GM15510 (cell line): Measurements from ENCODE around the gene SNX27.

Source experiments
- POLR2A ChIP-seq: IDR thresholded peaks from 3 replicates; pipeline ENCODE4 v1.6.1; 2011; ENCODE audit warnings: borderline replicate concordance; ENCODE audit not compliant: insufficient read length; ENCODE audit errors: extremely low read depth

The SNX27 gene

DNA sequence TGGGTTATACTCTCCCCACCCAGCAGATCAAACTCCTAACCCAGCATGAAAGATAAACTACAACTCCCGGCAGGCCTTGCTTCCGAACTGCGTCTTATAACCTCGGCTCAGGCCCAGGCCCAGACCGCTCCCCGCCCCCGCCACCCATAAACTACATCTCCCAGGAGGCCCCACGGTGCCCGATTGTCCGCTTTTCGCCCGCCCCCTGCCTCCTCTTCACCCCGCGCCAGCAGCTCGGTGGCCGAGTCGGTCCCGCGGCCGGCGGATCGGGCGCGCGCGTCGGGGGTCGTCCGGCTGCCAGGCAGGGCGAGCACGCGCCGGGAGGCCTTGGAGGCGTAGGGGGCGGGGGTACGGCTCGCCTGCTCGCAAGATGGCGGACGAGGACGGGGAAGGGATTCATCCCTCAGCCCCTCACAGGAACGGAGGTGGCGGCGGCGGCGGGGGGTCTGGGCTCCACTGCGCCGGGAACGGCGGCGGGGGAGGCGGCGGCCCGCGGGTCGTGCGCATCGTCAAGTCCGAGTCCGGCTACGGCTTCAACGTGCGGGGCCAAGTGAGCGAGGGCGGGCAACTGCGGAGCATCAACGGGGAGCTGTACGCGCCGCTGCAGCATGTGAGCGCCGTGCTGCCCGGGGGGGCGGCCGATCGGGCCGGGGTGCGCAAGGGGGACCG, at the start of gene SNX27:
SNX27 (plus strand) TSS at position 219 of the 669 bp plus-strand sequence; CDS start at position 371, 152 bp downstream.
- peak; percentile 74 for TF ChIP-seq POLR2A

DNA sequence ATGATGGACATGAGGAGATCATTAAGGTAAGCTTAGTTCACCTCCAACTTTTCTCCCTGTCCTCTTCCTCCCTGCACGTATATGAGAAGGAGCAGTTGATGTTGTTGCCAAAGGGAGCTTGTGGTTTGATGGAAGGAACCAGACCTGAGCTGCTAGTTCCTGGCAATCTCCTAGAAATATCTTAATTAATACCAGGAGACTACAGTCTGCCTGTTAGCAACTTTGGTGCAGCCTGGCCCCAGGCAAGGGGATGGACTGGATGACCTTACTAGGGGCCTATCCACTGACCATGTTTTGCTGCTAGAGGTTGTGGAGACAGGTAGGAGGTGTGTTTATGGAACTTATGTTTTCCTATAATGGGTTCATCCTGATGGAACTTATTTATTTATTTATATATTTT, 49.2 kb upstream of the SNX27 start:
- TF ChIP-seq POLR2A, result no peak

DNA sequence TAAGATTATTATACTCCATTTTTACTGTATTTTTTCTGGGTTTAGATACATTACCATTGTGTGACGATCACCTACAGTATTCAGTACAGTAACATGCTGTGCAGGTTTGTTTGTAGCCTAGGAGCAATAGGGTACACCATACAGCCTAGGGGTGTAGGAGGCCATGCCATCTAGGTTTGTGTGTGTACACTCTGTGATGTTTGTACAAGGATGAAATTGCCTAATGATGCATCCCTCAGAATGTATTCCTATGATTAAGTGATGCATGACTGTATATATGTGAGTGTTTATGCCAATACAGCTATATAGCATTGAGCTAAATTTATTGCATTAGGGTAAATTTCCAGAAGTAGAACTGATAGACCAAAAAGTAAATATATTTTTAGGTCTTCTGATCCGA, 48.5 kb upstream of the SNX27 start:
- TF ChIP-seq POLR2A, result no peak

DNA sequence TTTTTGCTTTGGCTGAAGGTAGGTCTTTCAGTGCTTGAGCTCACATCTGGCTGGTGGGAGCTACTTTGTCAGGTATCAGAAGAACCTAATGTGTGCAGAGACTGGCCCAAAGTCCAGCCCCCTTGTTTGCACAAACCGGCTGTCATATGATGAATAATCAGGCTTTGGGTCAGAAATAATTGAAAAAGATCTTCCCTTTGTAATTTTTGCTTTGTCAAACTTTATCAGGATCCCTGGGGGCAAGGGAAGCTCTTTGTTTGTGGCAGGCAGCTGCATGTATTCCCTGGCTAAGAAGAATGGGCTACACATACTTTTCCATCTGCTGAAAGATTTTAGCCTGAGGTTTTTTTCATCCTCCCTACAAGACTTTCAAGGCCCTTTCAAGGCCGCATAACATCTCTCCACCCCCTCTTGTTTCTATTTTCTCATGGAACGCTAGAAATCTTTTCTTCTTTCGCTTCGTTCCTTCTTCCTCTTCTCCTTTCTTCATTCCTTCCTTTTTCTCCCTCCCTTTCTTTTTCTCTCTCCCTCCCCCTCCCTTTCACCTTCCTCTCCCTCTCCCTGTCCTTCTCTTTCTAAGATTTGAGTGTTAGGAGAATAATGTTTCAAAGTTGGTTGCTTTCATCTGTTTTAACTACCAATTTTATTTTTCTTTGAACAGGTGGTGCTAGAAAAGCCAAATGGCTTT, 46.2 kb upstream of the SNX27 start:
- TF ChIP-seq POLR2A, result no peak

DNA sequence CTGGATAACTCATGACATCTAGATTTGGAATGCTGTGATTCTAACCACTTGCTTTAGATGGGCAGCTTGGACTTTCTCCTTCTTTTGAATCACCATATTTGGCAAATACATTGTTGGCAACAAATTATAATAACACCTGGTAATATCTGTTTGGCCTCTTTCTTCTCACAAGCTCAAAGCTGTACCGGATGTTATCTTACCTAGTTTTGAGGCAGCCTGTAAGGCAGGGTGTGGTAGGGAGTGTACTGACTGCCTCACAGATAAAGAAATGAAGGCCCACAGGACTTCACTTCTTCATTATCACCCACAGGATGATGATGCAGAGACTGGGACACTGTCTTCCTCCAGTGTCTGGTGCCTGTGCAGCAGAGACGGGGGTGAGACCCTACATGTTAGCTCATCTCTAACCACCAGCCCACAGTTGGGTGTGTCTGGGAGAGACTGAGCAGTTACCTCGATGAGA, 43.2 kb upstream of the SNX27 start:
- no peak for TF ChIP-seq POLR2A

DNA sequence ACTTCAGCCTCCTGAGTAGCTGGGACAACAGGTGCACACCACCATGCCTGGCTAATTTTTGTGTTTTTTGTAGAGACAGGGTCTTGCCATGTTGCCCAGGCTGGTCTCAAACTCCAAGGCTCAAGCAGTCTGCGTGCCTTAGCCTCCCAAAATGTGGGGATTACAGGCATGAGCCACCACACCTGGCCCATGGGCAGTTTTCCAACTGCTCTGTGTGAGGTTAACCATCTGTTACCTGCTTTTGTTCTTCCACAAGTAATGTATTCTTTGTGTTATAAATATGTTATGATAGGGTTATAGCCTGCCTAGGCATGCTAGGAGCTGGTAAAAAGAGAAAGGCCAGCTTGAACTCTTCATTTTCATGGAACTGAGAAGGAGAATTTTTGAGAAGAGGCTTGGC, 41.0 kb upstream of the SNX27 start:
- no peak for TF ChIP-seq POLR2A

DNA sequence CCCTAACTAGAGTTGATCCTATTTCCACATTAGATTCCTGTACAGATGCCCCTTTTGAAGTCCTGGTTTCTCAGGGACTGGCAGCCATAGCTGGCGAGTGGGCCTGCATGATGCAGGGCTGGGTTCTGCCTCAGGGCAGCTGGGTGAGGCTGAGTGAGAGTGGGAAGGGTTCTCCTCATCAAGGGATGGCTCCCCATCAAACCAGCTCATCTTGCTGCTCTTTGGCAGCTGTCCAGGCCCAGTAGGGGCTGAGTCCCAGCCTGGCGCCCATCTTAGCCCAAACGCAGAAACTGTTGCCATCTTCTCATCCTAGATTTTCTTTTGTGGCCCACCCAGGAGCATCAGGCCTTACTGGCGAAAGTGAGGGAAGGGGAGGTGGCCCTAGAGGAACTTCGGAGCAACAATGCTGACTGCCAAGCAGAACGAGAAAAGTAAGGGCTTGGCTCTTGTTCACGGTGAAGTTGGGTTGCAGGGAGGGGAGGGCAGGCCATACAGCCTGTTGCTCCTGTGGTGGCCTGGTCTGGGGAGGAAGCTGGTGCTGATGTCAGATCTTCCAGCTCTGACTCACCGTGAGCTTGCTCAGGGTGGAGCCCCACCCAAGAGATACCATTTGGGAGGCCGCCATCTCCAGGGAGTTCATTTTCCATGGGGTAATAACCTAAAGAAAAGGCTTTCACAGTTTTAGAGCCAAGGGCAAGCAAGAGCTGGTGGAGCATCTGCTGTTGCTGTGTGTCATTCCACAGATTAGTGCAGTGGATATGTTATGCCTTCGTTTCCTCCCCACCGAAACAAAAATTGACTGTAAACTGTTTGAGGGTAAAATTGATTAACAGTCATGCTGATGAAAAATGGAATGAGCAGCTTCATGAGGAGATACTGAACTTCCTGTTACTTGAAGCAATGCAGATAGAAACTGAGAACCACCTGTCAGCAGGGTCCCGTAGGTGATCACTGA, 37.0 kb upstream of the SNX27 start:
- no peak for TF ChIP-seq POLR2A

DNA sequence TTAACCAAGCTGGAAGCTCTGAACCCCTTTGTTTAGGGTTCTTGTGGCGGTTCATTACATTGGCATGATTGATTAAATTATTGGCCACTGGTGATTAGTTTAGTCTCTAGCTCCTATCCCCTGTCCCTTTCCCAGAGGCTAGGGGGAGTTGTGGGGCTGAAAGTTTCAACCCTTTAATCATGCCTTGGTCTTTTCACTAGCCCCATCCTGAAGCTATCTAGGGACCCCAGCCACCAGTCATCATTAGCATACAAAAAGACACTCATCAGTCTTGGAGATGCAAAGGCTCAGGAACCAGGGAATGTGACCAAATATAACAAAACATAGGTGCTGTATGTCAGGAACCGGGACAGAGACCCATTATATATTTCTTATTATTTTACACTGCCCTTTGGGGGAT, 34.7 kb upstream of the SNX27 start:
- TF ChIP-seq POLR2A, result no peak

DNA sequence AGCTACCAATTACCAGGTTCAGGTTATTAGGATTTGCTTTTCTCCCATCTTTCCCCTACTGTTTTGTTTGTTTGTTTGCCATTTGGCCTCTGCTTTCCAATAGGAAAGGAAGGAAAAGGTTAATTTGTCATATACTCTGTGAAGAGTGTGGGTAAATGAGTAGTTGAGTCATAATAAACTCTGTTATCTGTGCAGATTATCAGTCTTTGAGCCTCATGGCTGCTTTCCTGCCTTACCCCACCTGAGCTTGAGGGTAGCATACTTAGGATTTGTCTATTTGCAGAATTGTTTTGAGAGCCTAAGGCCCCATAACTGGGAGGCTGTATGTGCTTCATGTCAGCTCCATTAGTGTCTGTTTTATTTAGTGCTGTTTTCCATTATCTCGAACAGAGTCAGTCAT, 32.9 kb upstream of the SNX27 start:
- no peak for TF ChIP-seq POLR2A

DNA sequence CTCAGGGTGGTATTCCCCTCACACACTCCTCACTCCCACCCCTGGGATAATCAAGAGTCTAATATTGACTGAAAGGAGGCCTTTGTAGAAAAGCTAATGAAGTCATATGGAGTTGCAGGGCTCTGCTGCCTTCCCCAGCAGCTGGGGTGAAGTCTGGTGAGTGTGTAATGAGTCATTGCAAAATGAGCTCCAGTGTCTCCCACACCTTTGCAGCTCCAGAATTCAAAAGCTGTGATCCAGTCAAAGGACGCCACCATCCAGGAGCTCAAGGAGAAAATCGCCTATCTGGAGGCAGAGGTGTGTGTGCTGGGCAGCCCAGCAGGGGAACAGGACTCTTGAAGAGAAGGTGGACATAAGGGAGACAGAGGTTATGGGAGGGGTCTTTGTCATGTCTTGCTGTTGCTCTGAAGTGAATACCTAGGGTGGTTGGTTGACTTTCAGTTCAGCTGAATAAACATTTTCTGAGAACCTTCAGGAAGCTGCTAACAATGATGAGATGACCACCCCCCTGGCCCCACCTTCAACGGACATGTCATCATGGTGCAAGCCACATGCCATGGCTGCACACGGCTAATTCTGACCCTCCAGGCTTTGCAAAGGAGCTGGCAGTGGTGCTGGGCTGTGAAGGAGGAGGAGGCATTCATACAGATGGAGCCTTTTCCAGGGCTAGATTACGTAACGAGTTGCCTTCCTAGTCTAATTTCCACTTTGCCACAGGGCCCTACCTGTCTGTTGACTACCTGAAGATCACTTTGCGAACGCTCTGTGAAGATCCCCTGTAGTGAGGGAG, 32.2 kb upstream of the SNX27 start:
- no peak for TF ChIP-seq POLR2A

DNA sequence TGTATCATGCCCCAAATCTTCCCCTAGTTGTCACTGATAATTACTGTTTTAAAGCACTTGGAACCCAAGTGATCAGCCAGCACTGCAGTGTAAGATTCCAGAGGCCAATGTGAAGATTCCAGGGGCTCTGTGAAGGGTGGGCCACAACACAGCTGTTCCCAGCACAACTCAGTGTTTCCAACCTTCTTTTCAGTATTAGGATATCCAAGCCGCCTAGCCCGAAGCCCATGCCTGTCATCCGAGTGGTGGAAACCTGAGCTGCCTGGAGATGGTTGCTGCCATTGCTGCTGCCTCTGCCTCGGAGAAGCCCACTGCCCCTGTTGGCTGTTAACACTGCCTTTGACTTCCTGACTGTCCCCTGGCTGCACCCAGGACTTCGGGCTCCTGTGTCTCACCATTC, 30.4 kb upstream of the SNX27 start:
- TF ChIP-seq POLR2A, result no peak

DNA sequence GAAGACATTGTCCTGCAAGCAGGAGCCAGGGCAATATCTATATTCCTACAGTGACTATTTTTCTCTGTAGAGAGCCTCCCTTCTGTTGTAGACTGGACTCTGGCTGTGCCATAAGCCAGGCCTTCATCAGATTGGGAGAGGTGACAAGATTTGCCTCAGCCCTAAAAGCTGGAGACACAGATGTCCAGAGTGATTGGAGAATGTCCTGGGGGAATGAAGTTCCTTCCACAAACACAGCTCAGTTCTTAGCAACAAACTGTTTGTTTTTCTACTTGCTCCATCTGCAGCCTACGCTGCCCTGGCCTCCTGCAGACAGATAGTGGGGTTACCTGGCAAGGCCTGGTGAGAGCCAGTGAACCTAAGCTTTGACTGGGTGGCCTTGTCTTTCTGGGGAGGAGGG, 29.9 kb upstream of the SNX27 start:
- no peak for TF ChIP-seq POLR2A

DNA sequence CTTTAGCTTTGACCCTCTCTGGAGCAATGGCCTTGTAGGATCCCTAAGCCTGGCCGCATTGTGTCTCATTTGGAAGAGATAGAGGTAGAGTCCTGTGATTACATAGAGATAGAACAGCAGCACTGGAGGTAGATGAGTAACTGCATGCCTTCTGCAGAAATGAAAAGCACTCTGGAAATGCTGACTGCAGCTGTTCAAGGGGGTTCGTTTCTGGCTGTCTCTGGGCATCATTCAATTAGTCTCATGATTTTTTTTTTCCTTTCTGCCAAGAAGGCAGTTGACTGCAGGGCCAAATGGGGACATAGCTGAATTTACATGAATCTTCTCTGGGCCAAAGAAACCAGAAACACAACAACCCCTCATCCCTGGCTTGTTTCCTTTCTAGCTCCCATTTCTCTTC, 28.1 kb upstream of the SNX27 start:
- TF ChIP-seq POLR2A, result no peak

DNA sequence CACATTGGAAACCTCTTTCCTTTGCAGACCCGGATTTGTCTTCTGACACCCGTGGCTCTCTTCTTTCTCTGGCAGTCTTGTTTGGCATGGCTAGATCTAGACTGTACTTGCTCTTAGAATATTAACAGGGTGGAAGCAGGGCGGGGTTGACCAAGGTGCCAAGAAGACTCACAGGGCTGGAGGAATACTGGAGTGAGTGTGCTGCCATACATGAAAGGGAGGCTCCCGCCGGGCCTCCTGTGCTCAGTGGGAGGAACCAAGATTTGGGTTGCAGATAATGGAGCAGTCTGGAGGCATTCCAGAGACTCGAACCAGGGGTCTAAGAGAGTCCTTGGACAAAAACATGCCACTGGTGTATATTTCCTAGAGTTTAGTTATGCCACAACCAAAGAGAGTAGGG, 27.6 kb upstream of the SNX27 start:
- no peak for TF ChIP-seq POLR2A
